HG03135 (cell line): ENCODE measurements around the gene TSPAN5.
"Not testable (repeated sequence)": the region's sequence is repeated elsewhere in the genome, so short reads cannot be mapped to it uniquely, and the experiment has no call there.

Experiments
- ATAC-seq: cut with Tn5 transposase; IDR thresholded peaks from one replicate; pipeline ENCODE4 v1.9.1; 2021; ENCODE audit warnings: mild to moderate bottlenecking, moderate library complexity; ENCODE audit not compliant: unreplicated experiment

TSPAN5 gene

DNA sequence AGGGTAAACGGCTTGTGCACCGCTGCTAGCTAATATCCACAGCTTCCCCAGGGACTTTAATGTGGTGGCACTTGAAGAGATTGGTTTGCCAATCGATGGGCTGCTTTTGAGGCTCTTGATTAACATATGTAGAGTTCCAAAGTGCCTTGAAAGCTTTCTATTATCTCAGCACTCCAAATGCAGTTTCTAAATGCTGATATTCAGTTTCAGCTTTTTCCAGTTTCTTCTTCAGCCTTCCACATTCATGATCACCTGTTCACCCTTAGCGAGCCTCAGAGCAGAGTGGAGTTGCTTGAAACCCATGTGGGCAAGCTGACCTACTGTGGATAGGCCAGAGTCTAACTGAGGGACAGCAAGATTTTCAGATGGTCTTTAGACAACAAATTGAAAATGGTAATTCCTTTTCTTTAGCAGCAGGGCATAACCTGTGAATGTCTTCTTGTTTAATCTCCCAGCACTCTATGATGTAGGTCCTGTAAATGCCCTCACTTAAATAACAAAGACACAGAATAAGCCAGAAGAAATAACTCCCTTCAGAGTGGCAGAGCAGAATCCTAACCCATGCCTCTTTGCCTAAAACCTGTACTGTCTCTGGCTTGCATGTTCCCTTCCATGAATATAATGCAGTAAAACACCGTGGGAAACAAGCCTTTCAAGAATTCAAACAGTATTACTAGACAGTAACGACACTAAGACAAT lies 99.8 kb downstream of the TSPAN5 start:
- no peak for ATAC-seq

DNA sequence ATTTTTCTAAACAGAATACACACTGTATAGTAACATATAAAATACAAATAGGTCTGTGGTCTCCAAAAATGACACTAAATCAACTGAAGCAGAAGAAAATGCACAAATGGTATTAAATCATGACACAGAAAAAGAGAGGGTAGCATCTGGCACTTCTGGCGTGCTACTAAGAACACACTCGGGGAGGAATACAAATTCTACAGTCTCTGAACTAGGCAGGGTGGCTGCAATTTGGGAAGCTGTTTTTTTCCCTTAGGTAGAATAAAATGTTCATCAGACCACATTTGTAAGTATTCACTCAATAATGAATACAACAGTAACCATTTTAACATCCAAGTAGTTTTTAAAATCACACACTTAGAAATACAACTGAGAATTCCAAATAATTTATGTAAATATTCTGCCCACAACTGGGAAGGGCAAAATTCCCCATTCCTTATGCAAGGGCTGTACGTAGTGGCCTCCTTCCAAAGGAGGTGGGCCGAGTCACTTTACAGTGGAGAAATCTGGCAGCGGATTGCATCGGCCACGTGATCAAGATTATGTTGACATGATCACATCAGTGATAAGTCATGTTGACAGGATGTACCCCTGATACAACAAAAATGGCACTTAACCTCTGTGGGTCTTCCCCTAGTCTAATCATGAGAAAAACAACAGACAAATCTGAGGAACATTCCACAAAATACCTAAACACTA lies 101.1 kb downstream of the TSPAN5 start:
- no peak for ATAC-seq

DNA sequence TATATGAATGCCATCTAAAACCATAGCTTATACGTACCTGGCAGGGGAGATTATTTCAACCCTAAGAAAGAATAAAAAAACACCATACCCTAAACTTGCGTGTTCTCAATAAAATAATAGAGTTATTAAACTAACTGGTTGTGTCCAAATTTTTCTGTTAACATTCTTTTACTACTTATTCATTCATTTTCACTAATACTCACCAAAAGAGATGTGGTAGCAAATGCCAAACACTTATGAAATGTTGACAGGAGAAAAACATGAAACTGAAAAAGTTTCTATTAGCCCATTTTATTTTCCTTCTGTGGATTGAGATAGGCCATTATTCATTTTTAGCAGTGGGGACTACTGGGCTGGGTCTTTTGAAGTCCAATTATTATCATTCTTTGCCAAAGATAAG lies 102.0 kb downstream of the TSPAN5 start:
- no peak for ATAC-seq

DNA sequence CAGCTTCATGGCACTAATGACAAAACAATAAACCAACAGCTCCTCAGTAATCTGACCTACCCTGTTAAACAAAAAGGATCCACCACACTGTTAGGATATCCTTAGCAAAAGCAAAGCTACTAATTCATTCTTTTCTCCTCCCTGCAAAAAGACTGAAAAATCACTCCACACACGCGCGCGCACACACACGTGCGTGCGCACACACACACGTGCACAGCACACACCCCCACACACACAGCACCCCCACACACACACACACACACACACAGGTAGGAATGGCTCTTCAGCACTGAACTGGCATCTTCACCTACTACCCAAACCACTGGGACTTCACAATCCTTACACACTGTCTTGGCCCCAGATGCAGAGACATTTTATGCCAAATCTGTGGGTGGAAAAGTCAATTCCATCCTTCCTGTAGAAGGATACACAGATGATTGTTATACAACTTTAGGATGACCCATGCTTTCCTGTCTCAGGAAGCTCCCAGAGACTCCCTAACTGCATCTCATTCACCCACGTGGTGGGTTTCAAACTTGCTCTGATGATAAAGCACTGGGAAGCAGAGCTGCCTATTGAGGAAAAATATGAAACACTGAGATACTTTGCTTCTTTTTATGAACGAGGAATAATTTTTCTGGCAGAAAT lies 102.5 kb downstream of the TSPAN5 start:
- ATAC-seq, result no peak

DNA sequence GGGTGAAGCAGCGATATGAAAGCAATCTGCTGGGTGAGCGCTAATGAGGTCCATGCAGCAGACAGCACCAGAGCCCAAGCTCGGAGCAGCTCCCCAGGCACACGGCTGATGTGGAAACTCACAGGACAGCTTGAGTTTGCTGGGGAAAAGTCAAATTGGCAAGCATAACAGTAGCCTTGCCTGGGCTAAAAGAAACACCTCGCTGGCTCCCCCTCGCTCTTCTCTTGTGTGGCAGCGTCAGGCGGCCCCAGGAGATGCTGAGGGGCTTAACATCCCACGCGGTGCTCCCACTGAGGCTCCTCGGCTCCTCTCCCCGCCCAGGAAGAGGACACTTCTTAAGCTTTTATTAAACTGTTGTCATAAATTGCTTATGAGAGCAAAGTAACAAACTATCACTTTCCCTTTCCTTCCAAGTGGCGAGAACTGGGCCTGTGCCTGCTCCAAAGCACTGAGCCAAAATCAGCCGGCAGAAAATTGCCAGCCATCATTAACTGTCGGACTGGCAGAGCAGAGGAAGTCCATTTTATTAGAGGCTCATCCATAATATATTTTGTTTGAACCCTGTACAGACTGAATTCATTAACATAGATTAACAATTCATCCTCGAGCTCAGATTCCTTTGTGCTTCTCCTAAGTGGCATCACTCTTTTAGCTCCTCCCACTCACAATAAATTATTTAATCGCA lies 111.4 kb downstream of the TSPAN5 start:
- ATAC-seq, result no peak

DNA sequence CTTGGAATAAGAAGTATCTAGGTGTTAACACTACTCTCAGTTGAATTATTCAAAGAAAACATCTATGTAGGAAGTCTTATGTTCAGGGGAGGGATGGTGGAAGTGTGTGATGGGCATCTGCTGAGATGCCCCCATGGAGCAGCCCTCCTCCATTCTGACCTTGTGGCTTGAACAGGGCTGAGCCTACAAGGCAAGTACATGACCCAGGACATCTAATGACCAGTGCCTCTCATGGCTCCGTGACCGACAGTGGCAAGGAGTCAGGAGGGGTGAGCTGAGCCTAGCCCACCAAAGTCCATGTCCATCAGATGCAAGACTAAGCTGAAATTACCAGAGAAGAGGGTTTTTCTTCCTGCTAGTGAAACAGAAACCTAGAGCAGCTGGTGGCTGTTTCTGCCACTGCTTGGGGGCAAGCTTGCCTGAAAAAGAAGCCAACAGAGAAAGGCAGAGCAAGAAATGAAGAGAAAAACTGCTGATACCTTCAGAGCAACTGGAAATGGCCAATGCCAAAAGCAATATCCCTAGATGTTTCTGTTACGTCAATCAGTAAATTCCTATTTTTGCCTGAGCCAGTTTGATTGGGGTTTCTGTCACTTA lies 113.5 kb downstream of the TSPAN5 start:
- ATAC-seq, result no peak

DNA sequence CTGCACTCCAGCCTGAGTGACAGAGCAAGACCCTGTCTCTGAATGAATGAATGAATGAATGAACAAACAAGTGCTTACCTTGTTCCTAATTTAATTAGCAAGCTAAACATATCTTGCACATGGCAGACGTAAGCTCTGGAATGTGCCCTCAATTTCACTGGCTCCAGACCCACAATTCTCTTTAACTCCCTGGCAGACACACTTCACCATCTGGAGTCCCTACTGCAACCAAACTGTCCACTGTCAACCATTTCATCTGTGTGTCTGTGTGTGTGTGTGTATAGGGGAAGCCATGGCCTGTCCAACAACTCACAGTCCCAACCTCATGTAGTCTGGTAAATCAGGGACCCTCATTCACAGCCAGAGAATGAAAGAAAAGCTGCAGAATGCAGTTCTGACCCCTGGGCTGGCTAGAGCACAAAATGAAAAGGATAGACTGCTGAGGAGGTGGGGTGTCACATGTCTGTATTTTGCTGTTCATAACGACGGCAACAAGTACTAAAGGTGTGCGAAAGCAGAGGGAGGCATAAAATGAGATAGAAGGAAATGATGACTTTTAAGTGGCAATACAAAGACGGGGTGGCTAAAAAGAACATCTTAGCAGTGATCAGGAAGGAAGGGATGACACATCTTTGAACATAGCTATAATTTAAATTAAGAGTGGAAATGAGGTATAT lies 114.1 kb downstream of the TSPAN5 start:
- no peak for ATAC-seq

DNA sequence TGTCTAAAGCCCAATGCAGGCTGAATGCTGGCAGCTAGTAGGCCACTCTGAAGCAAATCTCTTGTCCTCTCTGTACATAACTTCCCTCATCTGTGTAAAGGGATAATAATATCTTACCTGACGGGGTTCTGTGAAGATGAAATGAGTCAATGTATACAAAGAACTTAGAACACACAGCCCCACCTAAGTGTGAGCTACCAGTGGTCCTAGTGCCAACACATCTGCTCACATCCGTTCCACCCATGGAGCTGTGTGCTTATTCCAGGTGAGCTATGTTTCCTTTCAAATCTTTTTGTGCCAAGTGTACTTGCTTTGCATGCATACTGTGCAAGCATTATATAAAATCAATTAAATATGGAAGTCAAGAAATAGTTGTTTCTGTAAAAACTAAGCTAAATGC lies 116.4 kb downstream of the TSPAN5 start:
- ATAC-seq, result no peak

DNA sequence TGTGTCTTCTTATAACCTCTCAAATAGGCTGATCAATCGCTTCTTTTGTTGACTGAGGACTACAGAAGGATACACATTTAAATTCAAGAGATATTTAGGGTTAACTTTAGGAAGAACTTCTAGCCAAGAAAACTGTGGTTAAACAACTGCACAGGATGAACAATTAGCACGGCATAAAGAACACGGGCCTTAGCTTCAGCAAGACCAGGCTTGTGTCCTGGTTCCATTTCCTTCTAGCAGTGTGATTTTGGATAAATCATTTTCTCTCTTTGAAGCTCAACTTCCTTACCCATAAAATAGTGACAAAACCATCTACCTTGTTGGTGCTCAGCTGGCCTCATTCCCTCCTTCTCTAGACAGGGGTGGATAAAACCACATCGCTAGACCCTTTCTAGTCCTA lies 117.6 kb downstream of the TSPAN5 start:
- ATAC-seq, result no peak

DNA sequence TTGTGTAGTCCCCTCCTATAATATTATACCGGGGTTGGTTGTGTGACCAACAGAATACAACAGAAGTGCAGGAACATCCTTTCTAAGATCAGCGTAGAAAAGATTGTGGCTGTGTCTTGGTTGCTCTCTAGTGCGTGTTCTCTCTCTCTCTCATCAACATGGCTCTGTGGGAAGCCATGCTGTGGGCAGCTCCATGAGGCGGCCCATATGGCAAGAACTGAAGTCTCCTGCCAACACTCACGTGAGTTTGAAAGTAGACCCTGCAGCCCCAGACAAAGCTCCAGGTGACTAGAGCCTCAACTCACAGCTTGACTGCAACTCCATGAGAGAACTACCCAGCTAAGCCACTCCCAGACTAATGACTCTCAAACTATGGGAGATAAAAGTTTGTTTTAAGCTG lies 118.7 kb downstream of the TSPAN5 start:
- no peak for ATAC-seq

DNA sequence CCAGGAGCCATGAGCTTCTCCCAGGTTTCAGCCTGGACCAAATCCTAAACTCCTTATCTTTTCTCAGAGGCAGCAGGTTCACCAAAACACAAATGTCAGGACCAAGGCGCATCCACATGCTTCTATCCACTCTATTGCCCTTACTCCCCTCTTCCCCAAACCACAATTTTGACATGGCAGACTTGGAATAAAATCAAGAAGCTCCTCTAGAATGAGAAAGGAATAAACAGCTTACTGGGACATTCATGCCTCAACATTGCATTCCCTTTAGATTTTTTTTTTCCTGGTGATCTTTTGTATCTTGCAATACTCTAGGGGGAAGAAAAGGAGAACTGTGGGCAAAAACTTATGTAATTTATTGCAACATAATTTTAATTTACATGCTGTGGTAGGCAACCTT lies 119.1 kb downstream of the TSPAN5 start:
- no peak for ATAC-seq

DNA sequence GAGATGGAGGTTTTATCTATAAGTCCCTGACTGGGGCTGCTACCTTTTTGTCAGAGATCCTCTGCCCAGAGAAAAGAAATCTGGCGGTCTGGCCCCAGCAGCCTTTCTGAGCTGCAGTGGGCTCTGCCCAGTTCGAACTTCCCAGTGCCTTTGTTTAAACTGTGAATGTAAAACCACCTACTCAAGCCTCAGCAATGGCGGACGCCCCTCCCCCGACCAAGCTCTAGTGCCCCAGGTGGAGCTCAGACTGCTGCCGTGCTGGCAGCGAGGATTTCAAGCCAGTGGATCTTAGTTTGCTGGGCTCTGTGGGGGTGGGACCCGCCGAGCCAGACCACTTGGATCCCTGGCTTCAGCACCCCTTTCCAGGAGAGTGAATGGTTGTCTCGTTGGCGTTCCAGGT lies 121.8 kb downstream of the TSPAN5 start:
- no peak for ATAC-seq

DNA sequence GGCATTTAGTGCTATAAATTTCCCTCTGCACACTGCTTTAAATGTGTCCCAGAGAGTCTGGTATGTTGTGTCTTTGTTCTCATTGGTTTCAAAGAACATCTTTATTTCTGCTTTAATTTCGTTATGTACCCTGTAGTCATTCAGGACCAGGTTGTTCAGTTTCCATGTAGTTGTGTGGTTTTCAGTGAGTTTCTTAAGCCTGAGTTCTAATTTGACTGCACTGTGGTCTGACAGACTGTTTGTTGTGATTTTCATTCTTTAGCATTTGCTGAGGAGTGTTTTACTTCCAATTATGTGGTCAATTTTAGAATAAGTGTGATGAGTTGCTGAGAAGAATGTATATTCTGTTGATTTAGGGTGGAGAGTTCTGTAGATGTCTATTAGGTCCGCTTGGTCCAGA lies 124.3 kb downstream of the TSPAN5 start:
- not testable (repeated sequence) for ATAC-seq

DNA sequence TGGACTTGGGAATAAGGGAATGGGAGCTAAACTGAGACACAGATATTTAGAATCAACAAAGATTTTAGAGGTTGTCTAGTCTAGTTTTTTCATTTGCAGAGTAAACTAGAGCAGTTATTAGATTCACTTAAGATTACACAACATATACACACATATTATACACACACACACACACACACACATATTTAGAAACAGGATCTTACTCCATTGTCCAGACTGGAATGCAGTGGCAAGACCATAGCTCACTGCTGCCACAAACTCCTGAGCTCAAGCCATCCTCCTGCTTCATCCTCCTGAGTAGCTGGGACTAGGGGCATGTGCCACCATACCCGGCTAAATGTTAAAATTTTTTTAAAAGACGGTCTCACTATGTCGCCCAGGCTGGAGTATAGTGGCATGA lies 127.8 kb downstream of the TSPAN5 start:
- ATAC-seq, result no peak

DNA sequence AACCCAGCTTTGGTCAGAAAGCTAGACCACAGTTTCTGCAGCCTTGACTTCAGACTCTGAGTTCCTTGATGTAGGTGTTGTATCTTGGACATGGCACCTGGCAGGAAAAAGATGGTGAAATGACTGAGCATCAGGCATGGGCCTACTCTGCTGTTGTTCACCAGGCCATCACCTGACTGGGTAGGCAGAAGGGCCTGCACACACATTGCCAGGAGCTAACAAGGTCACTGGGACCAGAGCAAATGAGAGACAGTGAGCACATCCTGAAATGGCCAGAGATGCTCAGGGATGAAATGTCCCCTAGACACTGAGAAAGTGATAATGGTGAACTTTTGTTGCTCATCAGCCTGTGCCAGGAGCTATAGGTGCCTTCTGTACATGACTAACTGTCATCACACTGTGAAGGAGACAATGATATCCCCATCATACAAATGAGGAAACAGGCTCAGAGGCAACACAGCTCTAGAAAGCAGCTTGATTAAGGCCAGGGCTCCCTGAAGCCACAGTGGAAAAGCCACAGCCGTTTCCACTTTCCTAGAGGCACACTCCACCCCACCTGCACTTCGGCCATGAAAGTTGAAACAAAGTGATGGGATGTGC lies 128.3 kb downstream of the TSPAN5 start:
- no peak for ATAC-seq

DNA sequence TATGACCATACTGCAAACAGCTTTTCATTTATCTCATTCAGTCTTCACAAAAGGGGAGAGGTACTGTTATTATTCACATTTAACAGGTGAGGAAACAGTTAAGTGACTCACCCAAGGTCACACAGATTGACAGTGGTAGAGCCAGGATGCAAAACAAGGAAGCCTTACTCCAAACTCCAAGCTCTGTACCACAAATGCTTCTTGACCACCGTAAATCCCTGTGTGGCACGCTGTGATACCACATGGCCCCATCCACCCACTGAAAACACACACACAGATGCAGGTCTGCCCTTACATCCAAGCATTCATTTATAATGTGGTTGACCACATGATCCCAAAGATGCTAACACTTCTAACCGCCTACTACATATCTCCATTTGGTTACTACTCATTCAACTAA lies 129.5 kb downstream of the TSPAN5 start:
- no peak for ATAC-seq

DNA sequence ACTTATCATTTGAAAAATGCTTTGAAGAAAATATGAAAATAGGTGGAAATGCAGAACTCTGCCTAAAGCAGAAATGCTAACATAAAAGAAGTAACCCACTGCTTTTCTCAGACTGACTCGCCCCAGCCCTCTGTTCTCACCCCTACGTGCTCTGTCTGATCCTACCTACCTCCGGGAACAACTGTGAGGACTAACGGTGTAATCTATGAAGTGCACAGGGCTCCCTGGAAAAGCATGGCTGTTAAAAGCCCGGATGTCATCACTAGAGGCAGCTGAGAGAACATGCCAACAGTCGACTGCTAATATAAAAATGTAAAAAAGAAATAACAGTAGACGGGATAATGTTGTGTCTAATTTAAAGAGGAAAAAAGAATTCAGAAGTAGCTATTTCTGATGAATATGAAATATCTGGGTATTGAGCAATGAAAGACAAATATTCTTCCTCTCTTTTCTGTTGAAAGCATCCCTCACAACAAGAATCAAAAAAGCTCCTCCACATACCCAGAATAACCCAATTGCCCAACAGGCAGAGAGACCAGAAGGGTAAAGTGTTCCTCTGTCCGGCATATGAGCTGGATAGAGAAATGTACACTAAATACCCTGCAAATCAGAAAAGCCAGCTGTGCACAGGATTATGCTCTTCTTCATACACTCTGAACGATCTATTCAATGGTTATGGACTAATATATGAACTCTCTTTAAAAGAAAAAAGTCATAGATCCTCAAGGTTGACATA lies 130.7 kb downstream of the TSPAN5 start:
- ATAC-seq, result no peak

DNA sequence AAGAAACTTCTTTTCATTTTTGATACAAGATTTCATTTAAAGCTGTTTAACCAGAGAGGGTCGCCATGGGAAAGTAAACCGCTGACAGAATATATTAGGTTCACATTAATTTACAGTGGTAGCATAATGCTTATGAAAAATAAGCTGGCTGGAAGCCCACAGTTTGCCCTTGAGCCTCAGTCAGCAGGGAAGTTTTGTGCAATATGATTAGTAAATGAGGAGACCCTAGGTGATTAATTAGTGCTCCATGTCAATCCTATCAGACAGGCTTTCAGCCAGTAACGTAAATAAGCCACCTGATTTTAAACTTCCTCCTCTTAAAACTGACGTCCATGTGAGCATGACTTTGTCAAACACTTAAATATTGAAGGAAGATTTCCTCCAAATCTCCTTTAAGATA lies 134.2 kb downstream of the TSPAN5 start:
- ATAC-seq, result no peak

DNA sequence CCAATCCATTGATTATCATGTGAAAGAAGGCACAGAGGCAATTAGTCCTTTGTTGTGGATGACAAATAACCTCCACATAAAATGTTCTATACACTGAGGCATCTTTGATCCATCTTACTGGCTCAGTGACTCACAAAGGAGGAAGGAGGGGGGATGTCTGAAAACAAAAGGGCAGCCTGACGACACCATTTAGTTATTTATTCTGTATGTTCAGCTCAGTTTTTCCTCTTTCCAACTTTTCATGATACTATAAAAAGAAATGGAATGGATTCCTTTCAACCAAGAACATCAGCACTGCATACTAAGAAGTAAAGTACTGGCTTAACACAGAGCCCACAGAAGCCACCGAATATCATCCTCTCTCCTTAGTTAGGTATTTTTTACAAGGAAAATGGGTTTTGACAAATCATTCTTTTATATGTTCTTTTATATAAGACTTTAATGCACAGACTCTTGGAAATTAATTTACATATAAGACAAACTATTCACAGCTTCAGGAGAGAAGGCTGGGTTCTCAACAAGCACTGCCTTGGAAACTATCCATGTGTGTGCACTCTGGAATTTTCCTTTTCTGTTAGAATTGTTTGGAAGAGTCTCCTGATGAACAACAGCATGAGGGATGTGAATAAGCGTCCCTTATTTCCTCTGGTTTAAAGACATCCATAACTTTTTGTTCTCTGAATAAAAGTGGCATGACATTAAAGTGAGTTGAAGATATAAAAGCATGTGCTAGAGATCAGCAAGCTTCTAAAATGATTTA lies 135.6 kb downstream of the TSPAN5 start:
- ATAC-seq, result no peak
